K562 (cell line): Measurements from ENCODE around the gene IGSF9. TPM values are rescaled to one million over a fixed set of nuclear protein-coding genes. Genes with fewer than 3 reads are reported as not detected.
A peak's percentile ranks its signal among the peaks of the same experiment; 100 is the strongest.

ENCODE experiments used
- ARID1B ChIP-seq: fragments of 450-650 bp; IDR thresholded peaks from 2 replicates; pipeline ENCODE4 v1.6.1; 2016; ENCODE audit warnings: antibody characterized with exemption, mild to moderate bottlenecking, inconsistent platforms
- ATF1 ChIP-seq, 2 experiments: fragments of 450-650 bp in 1 of 2; IDR thresholded peaks; 2 replicates each; pipeline ENCODE4 v1.6.1; 2016; ENCODE audit warnings: missing compliant biosample characterization in 1 of 2, missing genetic modification characterization in 1 of 2
- C11orf30 ChIP-seq: fragments of 450-650 bp; IDR thresholded peaks from 2 replicates; pipeline ENCODE4 v1.6.1; 2016; ENCODE audit warnings: low read depth, mild to moderate bottlenecking
- CBFA2T2 ChIP-seq: fragments of 450-650 bp; conservative IDR thresholded peaks from 2 replicates; pipeline ENCODE4 v1.6.1; 2017; ENCODE audit warnings: mild to moderate bottlenecking
- CBFA2T3 ChIP-seq: fragments of 450-650 bp; IDR thresholded peaks from 2 replicates; pipeline ENCODE4 v1.6.1; 2017
- ELF4 ChIP-seq: fragments of 450-650 bp; formaldehyde crosslinking; IDR thresholded peaks from 2 replicates; pipeline ENCODE4 v1.4.0; 2022; ENCODE audit warnings: missing genetic modification characterization
- HDAC6 ChIP-seq: IDR thresholded peaks from 2 replicates; pipeline ENCODE4 v1.6.1; 2012; ENCODE audit warnings: low read depth, mild to moderate bottlenecking, control low read depth, inconsistent platforms, low read length, moderate library complexity
- NCOR1 ChIP-seq: fragments of 450-650 bp; IDR thresholded peaks from 2 replicates; pipeline ENCODE4 v1.6.1; 2016; ENCODE audit warnings: mild to moderate bottlenecking, moderate library complexity
- POLR2AphosphoS2 ChIP-seq: IDR thresholded peaks from 2 replicates; pipeline ENCODE4 v1.6.1; 2012; ENCODE audit warnings: low read length, improper control_type of control experiment
- RHOXF2B ChIP-seq: fragments of 250-450 bp; sonication (Bioruptor Pico); conservative IDR thresholded peaks from 2 replicates; pipeline ENCODE4 v1.5.1; 2021
- ZBTB7A ChIP-seq: IDR thresholded peaks from 2 replicates; pipeline ENCODE4 v1.6.1; 2011; ENCODE audit warnings: low read depth, mild to moderate bottlenecking, low read length, moderate library complexity, borderline replicate concordance; ENCODE audit not compliant: control insufficient read depth
- ZC3H11A ChIP-seq: IDR thresholded peaks from 2 replicates; pipeline ENCODE4 v1.6.1; 2012; ENCODE audit warnings: low read depth, low read length, improper control_type of control experiment
- ZFPM2 ChIP-seq: fragments of 250-450 bp; sonication (Bioruptor Pico); IDR thresholded peaks from 2 replicates; pipeline ENCODE4 v1.5.1; 2022; ENCODE audit warnings: mild to moderate bottlenecking
- ZKSCAN8 ChIP-seq: fragments of 200-800 bp; sonication (Bioruptor generic); IDR thresholded peaks from 2 replicates; pipeline ENCODE4 v1.6.1; 2016; ENCODE audit warnings: missing genetic modification characterization, missing compliant biosample characterization
- ZNF316 ChIP-seq: fragments of 450-650 bp; IDR thresholded peaks from 2 replicates; pipeline ENCODE4 v1.6.1; 2016
- ZNF354B ChIP-seq: fragments of 250-450 bp; sonication (Bioruptor Pico); IDR thresholded peaks from 2 replicates; pipeline ENCODE4 v1.4.0; 2020
- ZNF780A ChIP-seq: fragments of 250-450 bp; sonication (Bioruptor Pico); IDR thresholded peaks from 2 replicates; pipeline ENCODE4 v1.5.0; 2021; ENCODE audit warnings: mild to moderate bottlenecking
- polyA plus RNA-seq, 8 experiments: library from polyadenylated mRNA; depleted of rRNA in 4 of 8; stranded (reverse) in 5 of 8; unstranded in 3 of 8; fragments of >200 nt; fragmentation: Nextera tagmentation in 2 of 8; fragmentation: Illumina TruSeq in 1 of 8; extraction: Ambion mirVana in 2 of 8; extraction: Trizol in 1 of 8; gene quantifications; 2 replicates each; pipeline versions ENCODE4 v1.2.1 to v1.2.3, GENCODE V29; 2011 to 2014; ENCODE audit warnings: inconsistent platforms in 1 of 8, missing spikeins in 1 of 8
- total RNA-seq, 7 experiments: library from RNA; depleted of rRNA in 6 of 7; stranded (reverse); fragments of >200 nt in 6 of 7; fragmentation: Illumina TruSeq in 2 of 7; extraction: Trizol in 2 of 7; gene quantifications; 2 replicates each; pipeline versions ENCODE4 v1.2.1 to v1.2.3, GENCODE V29; 2011 to 2021; ENCODE audit warnings: low replicate concordance in 1 of 7
- TF ChIP-seq, protein P1 (sequence below): fragments of 250-450 bp; sonication (Bioruptor Pico); IDR thresholded peaks from 2 replicates; pipeline ENCODE4 v1.4.0; 2020
- TF ChIP-seq, protein P2 (sequence below): sonication (generic); formaldehyde crosslinking; IDR thresholded peaks from 2 replicates; pipeline ENCODE4 v1.8.0; 2023; ENCODE audit warnings: mild to moderate bottlenecking, missing genetic modification reagents
- TF ChIP-seq, protein P3 (sequence below), 3 experiments: fragments of 200-800 bp in 1 of 3; sonication (Bioruptor generic) in 1 of 3; sonication (generic) in 1 of 3; formaldehyde crosslinking in 1 of 3; IDR thresholded peaks; 2 replicates each; pipeline versions ENCODE4 v1.6.1 to v1.8.0; 2016 to 2022; ENCODE audit warnings: mild to moderate bottlenecking in 2 of 3, missing compliant biosample characterization in 2 of 3, missing genetic modification characterization in 2 of 3, missing genetic modification reagents in 1 of 3

Gene IGSF9
- total and polyA plus RNA-seq, 9 of the 15 experiments (the other 6 are each of a cell fraction or from before 2014, with no cell fraction given), result 0.03 to 0.29 (median 0.07) TPM; not detected in 1

DNA sequence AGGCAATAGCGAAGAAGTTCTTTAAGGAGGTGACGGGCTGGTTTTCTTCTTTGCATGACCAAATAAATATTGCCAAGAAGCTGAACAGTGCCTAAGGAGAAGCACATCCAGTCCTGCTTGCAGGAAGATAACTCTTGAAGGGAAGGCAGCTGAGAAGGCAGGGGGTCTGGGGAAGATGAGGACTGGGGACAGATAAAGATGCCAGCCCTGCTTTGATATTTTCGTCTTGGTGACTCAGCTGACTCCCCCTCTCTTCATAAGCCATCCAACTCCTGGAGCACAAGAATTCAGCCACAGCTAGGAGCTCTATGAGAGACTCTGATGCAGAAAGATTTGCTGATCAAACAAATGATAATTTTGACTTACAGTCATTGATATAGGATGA, 48.9 kb downstream of the IGSF9 start (continued):
- TF ChIP-seq CBFA2T2 (peak; percentile 69), ZC3H11A (no peak), ZFPM2 (CRISPR knock-in tag) (no peak), ARID1B (0 out of 2 replicates have a peak, but pooled peaks have one; percentile 17), ZNF316 (peak; percentile 42; the same call in 1 of the 2 replicates), ZNF780A (CRISPR knock-in tag) (no peak), ATF1 (CRISPR knock-in tag; IDR thresholded peaks at IDR 0.05) (no peak), ATF1 (tag; IDR thresholded peaks at IDR 0.05) (no peak), HDAC6 (no peak), POLR2AphosphoS2 (no peak), C11orf30 (peak; percentile 40; the same call in 1 of the 2 replicates), ZKSCAN8 (no peak), CBFA2T3 (peak; percentile 81), ELF4 (no peak), ZBTB7A (0 out of 2 replicates have a peak, but pooled peaks have one; percentile 29), ZNF354B (CRISPR knock-in tag) (no peak), NCOR1 (peak; percentile 37; the same call in 1 of the 2 replicates), RHOXF2B (CRISPR knock-in tag) (no peak)
- TF ChIP-seq, protein P1, sequence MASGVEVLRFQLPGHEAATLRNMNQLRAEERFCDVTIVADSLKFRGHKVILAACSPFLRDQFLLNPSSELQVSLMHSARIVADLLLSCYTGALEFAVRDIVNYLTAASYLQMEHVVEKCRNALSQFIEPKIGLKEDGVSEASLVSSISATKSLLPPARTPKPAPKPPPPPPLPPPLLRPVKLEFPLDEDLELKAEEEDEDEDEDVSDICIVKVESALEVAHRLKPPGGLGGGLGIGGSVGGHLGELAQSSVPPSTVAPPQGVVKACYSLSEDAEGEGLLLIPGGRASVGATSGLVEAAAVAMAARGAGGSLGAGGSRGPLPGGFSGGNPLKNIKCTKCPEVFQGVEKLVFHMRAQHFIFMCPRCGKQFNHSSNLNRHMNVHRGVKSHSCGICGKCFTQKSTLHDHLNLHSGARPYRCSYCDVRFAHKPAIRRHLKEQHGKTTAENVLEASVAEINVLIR (CRISPR knock-in tag), result no peak
- TF ChIP-seq, protein P2, sequence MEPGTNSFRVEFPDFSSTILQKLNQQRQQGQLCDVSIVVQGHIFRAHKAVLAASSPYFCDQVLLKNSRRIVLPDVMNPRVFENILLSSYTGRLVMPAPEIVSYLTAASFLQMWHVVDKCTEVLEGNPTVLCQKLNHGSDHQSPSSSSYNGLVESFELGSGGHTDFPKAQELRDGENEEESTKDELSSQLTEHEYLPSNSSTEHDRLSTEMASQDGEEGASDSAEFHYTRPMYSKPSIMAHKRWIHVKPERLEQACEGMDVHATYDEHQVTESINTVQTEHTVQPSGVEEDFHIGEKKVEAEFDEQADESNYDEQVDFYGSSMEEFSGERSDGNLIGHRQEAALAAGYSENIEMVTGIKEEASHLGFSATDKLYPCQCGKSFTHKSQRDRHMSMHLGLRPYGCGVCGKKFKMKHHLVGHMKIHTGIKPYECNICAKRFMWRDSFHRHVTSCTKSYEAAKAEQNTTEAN (CRISPR knock-in tag), result no peak
- TF ChIP-seq, protein P3, sequence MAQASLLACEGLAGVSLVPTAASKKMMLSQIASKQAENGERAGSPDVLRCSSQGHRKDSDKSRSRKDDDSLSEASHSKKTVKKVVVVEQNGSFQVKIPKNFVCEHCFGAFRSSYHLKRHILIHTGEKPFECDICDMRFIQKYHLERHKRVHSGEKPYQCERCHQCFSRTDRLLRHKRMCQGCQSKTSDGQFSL (CRISPR knock-in tag; IDR thresholded peaks at IDR 0.05), result no peak
- TF ChIP-seq, protein P3 (tag; IDR thresholded peaks at IDR 0.05), result no peak
